Lung (tissue), 12 donors: Measurements from ENCODE around the gene DUT. TPM values are rescaled to one million over a fixed set of nuclear protein-coding genes. Genes with fewer than 3 reads are reported as not detected.

Source experiments
- ATAC-seq: fragments of 200-7000 bp; cut with Tn5 transposase; one replicate; pipeline ENCODE4 v1.9.1; 2020; ENCODE audit warnings: moderate number of reproducible peaks; ENCODE audit not compliant: insufficient read depth, low FRiP score
- DNase-seq, 3 donors: peaks; one replicate each; pipeline ENCODE4 v3.0.0-alpha.2; 2013 to 2017
- H3K27ac ChIP-seq, 2 donors: one replicate each; pipeline ENCODE4 v1.5.1; 2013; ENCODE audit warnings: mild to moderate bottlenecking in 2 of 2, moderate library complexity in 2 of 2, control low read depth in 1 of 2, inconsistent platforms in 1 of 2, low read depth in 1 of 2, low read length in 1 of 2
- H3K27me3 ChIP-seq, 3 donors: one replicate each; pipeline ENCODE4 v1.5.1; 2013; ENCODE audit warnings: low read length in 2 of 3; ENCODE audit not compliant: control insufficient read depth in 3 of 3, insufficient read depth in 3 of 3
- H3K36me3 ChIP-seq, 4 donors: one replicate each; pipeline ENCODE4 v1.5.1; 2013; ENCODE audit warnings: low read length in 4 of 4, mild to moderate bottlenecking in 1 of 4, moderate library complexity in 1 of 4; ENCODE audit not compliant: control insufficient read depth in 4 of 4, insufficient read depth in 4 of 4
- H3K4me1 ChIP-seq, 5 donors: one replicate each; pipeline ENCODE4 v1.5.1; 2013; ENCODE audit warnings: low read length in 5 of 5, mild to moderate bottlenecking in 2 of 5, moderate library complexity in 1 of 5; ENCODE audit not compliant: control insufficient read depth in 5 of 5, insufficient read depth in 5 of 5
- H3K4me3 ChIP-seq: one replicate; pipeline ENCODE4 v1.5.1; 2013; ENCODE audit warnings: mild to moderate bottlenecking, control low read depth, moderate library complexity
- H3K9ac ChIP-seq, 2 donors: one replicate each; pipeline ENCODE4 v1.5.1; 2013; ENCODE audit warnings: low read length in 2 of 2, control low read depth in 1 of 2; ENCODE audit not compliant: insufficient read depth in 1 of 2
- H3K9me3 ChIP-seq, 4 donors: one replicate each; pipeline ENCODE4 v1.5.1; 2013; ENCODE audit warnings: low read length in 3 of 4, mild to moderate bottlenecking in 1 of 4, moderate library complexity in 1 of 4; ENCODE audit not compliant: control insufficient read depth in 4 of 4, insufficient read depth in 3 of 4
- CTCF ChIP-seq: IDR thresholded peaks from 2 replicates; pipeline ENCODE4 v1.5.1; 2012; ENCODE audit warnings: mild to moderate bottlenecking; ENCODE audit errors: control extremely low read depth, extremely low read depth
- WGBS, 2 donors: extraction: QIAGEN DNeasy Blood & Tissue Kit; methylation state at CpG; one replicate each; pipeline ENCODE4 v1.1.7; 2013; 5-methylcytosine and 5-hydroxymethylcytosine counted together
- polyA plus RNA-seq, 2 donors: library from polyadenylated mRNA; stranded (reverse); fragments of 200-250 nt; gene quantifications; one replicate each; pipeline ENCODE4 v1.2.1, GENCODE V29; 2013
- total RNA-seq, 2 donors: library from RNA; depleted of rRNA in 1 of 2; stranded (reverse); fragments of >200 nt in 1 of 2; gene quantifications; one replicate each; pipeline ENCODE4 v1.2.1, GENCODE V29; 2014 to 2021
- donor health status: control.
- donor health status: control.
- donor health status: Bipolar disorder and iron deficiency.
- donor health status: healthy.
- donor health status: DM: yes; HTN: yes; CAD: no.

DUT gene
- total and polyA plus RNA-seq, 4 donors: 40.7 to 74.0 (median 69.8) TPM

GRCh38 chr15:48388910-48389309 is 57.7 kb downstream of the DUT start:
- peak overlapping the region in 1 of 2 donors; percentile 16 for H3K27ac ChIP-seq
- TF ChIP-seq CTCF: no peak
- H3K27me3 ChIP-seq: no peaks in the 10 kb centered on the region
- no peaks in the 10 kb centered on the region for H3K36me3 ChIP-seq
- DNase-seq: no peak
- 75 to 100% methylated on average over 1 of the region's 1 CpG for WGBS, 2 donors
- H3K4me3 ChIP-seq: no peak overlapping the region
- no peak for ATAC-seq
- H3K9ac ChIP-seq: no peak overlapping the region
- H3K9me3 ChIP-seq: peaks cover 0 to 2% (median 0%) of the 10 kb centered on the region in 4 donors
- peaks cover 0 to 19% (median 5%) of the 10 kb centered on the region in 5 donors for H3K4me1 ChIP-seq

GRCh38 chr15:48389691-48390143 is 58.5 kb downstream of the DUT start:
- H3K27ac ChIP-seq: peak overlapping the region in 1 of 2 donors; percentile 1
- no peak for TF ChIP-seq CTCF
- H3K27me3 ChIP-seq: no peaks in the 10 kb centered on the region
- no peak overlapping the region for H3K4me3 ChIP-seq
- H3K4me1 ChIP-seq: peaks cover 0 to 22% (median 8%) of the 10 kb centered on the region in 5 donors
- ATAC-seq: no peak
- no peaks in the 10 kb centered on the region for H3K36me3 ChIP-seq
- 85 to 91% methylated on average over 3 of the region's 3 CpGs for WGBS, 2 donors
- no peak for DNase-seq
- H3K9ac ChIP-seq: peak overlapping the region in 1 of 2 donors; percentile 29
- H3K9me3 ChIP-seq: peaks cover 0 to 4% (median 0%) of the 10 kb centered on the region in 4 donors

- no peak for TF ChIP-seq CTCF
- DNase-seq (no peak), ATAC-seq (no peak)
- no peak overlapping the region for H3K9ac ChIP-seq
- no peak overlapping the region for H3K27ac ChIP-seq
- H3K27me3 ChIP-seq: no peaks in the 10 kb centered on the region
- WGBS, 2 donors: 71 to 95% methylated on average over 2 of the region's 2 CpGs
- H3K9me3 ChIP-seq: peaks cover 0 to 2% (median 0%) of the 10 kb centered on the region in 4 donors
- H3K4me3 ChIP-seq: no peak overlapping the region
- no peaks in the 10 kb centered on the region for H3K36me3 ChIP-seq
- peaks cover 0 to 27% (median 8%) of the 10 kb centered on the region in 5 donors for H3K4me1 ChIP-seq
Observed at GRCh38 chr15:48391950-48392349, 60.7 kb downstream of the DUT start.

GRCh38 chr15:48392356-48392755 is 61.1 kb downstream of the DUT start:
- no peak overlapping the region for H3K4me3 ChIP-seq
- no peaks in the 10 kb centered on the region for H3K27me3 ChIP-seq
- peak; percentile 45 to 86 (median 78) for DNase-seq
- no peak overlapping the region for H3K27ac ChIP-seq
- TF ChIP-seq CTCF: no peak
- no peaks in the 10 kb centered on the region for H3K36me3 ChIP-seq
- 42 to 63% methylated on average over 4 of the region's 4 CpGs for WGBS, 2 donors
- no peak overlapping the region for H3K9ac ChIP-seq
- H3K9me3 ChIP-seq: peaks cover 0 to 2% (median 0%) of the 10 kb centered on the region in 4 donors
- peaks cover 0 to 27% (median 8%) of the 10 kb centered on the region in 5 donors for H3K4me1 ChIP-seq
- ATAC-seq: no peak
